ENCODE results near the gene ALDH7A1.
A peak's percentile ranks its signal among the peaks of the same experiment; 100 is the strongest.

ALDH7A1 gene

GRCh38 chr5:126503602-126504104, 91.4 kb downstream of the ALDH7A1 start:
- no peak for DNase-seq

- no peak for DNase-seq
Measured at GRCh38 chr5:126501448-126501847, 93.6 kb downstream of the ALDH7A1 start.

- peak; percentile 57 for DNase-seq
Measured at GRCh38 chr5:126499853-126500342, 95.1 kb downstream of the ALDH7A1 start.

GRCh38 chr5:126499278-126499677, 95.7 kb downstream of the ALDH7A1 start:
- no peak for DNase-seq

GRCh38 chr5:126497506-126497905, 97.5 kb downstream of the ALDH7A1 start:
- DNase-seq: peak; percentile 28

- no peak for DNase-seq
Measured at GRCh38 chr5:126494393-126494792, 100.6 kb downstream of the ALDH7A1 start.

- DNase-seq: peak; percentile 6
Measured at GRCh38 chr5:126492939-126493338, 102.1 kb downstream of the ALDH7A1 start.

- peak; percentile 10 for DNase-seq
Measured at GRCh38 chr5:126490167-126490940, 104.7 kb downstream of the ALDH7A1 start.

- DNase-seq: no peak
Measured at GRCh38 chr5:126488443-126489065, 106.5 kb downstream of the ALDH7A1 start.

- DNase-seq: no peak
Measured at GRCh38 chr5:126487596-126487995, 107.4 kb downstream of the ALDH7A1 start.

GRCh38 chr5:126486332-126486731, 108.7 kb downstream of the ALDH7A1 start:
- no peak for DNase-seq

- no peak for DNase-seq
Measured at GRCh38 chr5:126484253-126484652, 110.8 kb downstream of the ALDH7A1 start.

GRCh38 chr5:126483156-126483555, 111.9 kb downstream of the ALDH7A1 start:
- no peak for DNase-seq

GRCh38 chr5:126482591-126482990, 112.4 kb downstream of the ALDH7A1 start:
- DNase-seq: no peak

GRCh38 chr5:126481243-126481642, 113.8 kb downstream of the ALDH7A1 start:
- DNase-seq: no peak
